Tibial nerve (tissue), 4 donors: Measurements from ENCODE around the gene SKAP1.

Experiments
- CTCF ChIP-seq, 5 experiments: fragments of 200-600 bp in 3 of 5; fragments of 450-650 bp in 2 of 5; sonication (generic) in 3 of 5; IDR thresholded peaks; one replicate each; pipeline ENCODE4 v1.5.1; 2016 to 2019; ENCODE audit warnings: antibody characterized with exemption in 5 of 5, mild to moderate bottlenecking in 3 of 5, moderate library complexity in 2 of 5
- EP300 ChIP-seq, 2 donors: sonication (generic); formaldehyde crosslinking; IDR thresholded peaks; one replicate each; pipeline ENCODE4 v1.6.1; 2017; ENCODE audit warnings: antibody characterized with exemption in 2 of 2, mild to moderate bottlenecking in 1 of 2
- POLR2A ChIP-seq, 2 donors: fragments of 450-650 bp; IDR thresholded peaks; one replicate each; pipeline ENCODE4 v1.6.1; 2017; ENCODE audit warnings: antibody characterized with exemption in 2 of 2, mild to moderate bottlenecking in 2 of 2, moderate library complexity in 2 of 2

- TF ChIP-seq CTCF (IDR thresholded peaks at IDR 0.05), result no peak
- TF ChIP-seq POLR2A (IDR thresholded peaks at IDR 0.05), result no peak
- no peak for TF ChIP-seq EP300 (IDR thresholded peaks at IDR 0.05)
Measured at GRCh38 chr17:48161127-48161905, 268.7 kb downstream of the SKAP1 start.
